ENCODE measurements around the gene TPSG1. TPM values are rescaled to one million over a fixed set of nuclear protein-coding genes. Genes with fewer than 3 reads are reported as not detected.
"Not testable (repeated sequence)": the region's sequence is repeated elsewhere in the genome, so short reads cannot be mapped to it uniquely, and the experiment has no call there.

The TPSG1 gene
- total RNA-seq, 1 experiment from 2014 or later, result not detected

- H2BK20ac ChIP-seq (ENCODE audit: low read depth, low read length, poor library complexity, severe bottlenecking); H3K27ac Mint-ChIP-seq; H3K14ac ChIP-seq (ENCODE audit: insufficient read depth, low read length); H4K91ac ChIP-seq (ENCODE audit: insufficient read length, low read depth, low read length); H3K4me1 ChIP-seq (ENCODE audit: insufficient read depth, low read length); H3K9ac ChIP-seq (ENCODE audit: extremely low read depth, insufficient read length, low read length); H3K27ac ChIP-seq (ENCODE audit: insufficient read length, low read depth, low read length); H4K5ac ChIP-seq (ENCODE audit: insufficient read length, low read depth, low read length); H3K36me3 Mint-ChIP-seq (ENCODE audit: insufficient read depth in 1 of 3, low read depth in 3 of 3); H2BK15ac ChIP-seq (ENCODE audit: low read depth, low read length); H2AK5ac ChIP-seq (ENCODE audit: insufficient read length, low read length); H3K4me3 Mint-ChIP-seq; H3K23ac ChIP-seq (ENCODE audit: insufficient read length, low read depth, low read length); H3K18ac ChIP-seq (ENCODE audit: insufficient read length, low read depth, low read length); H2BK12ac ChIP-seq (ENCODE audit: insufficient read length, low read depth, low read length); H4K20me1 ChIP-seq (ENCODE audit: control insufficient read depth, insufficient read depth, insufficient read length); H3K79me2 ChIP-seq (ENCODE audit: insufficient read depth, low read length); H3K4me2 ChIP-seq (ENCODE audit: insufficient read depth, insufficient read length, low read length); H3T11ph ChIP-seq (ENCODE audit: low read length); H3K4me1 Mint-ChIP-seq; H2AFZ ChIP-seq (ENCODE audit: low read length); H3K9me3 Mint-ChIP-seq; H2BK5ac ChIP-seq (ENCODE audit: insufficient read length, low read length); H3K27me3 ChIP-seq (ENCODE audit: insufficient read depth, low read length); H3K23me2 ChIP-seq (ENCODE audit: insufficient read length, low read depth, low read length, poor library complexity, severe bottlenecking); H4K8ac ChIP-seq (replicated peaks; ENCODE audit: insufficient read length, low read depth, low read length); H3K56ac ChIP-seq (ENCODE audit: insufficient read length, low read depth, low read length); H2BK120ac ChIP-seq (ENCODE audit: low read depth, low read length, poor library complexity, severe bottlenecking); H3K9me3 ChIP-seq (ENCODE audit: control insufficient read depth, low read depth, low read length); H3K79me1 ChIP-seq (ENCODE audit: insufficient read depth, low read depth, low read length, poor library complexity, severe bottlenecking); H3K4ac ChIP-seq (ENCODE audit: low read depth, low read length); DNase-seq: not testable (repeated sequence)
- WGBS (ENCODE audit: extremely low coverage, insufficient read length, low lambda C conversion rate), result no CpG with 5 or more reads among the region's 13 CpGs
- peaks cover 18% of the 10 kb centered on the region for H3K27me3 Mint-ChIP-seq (ENCODE audit: low read depth)
Measured at GRCh38 chr16:1229476-1229875, 4.4 kb upstream of the TPSG1 start.

DNA sequence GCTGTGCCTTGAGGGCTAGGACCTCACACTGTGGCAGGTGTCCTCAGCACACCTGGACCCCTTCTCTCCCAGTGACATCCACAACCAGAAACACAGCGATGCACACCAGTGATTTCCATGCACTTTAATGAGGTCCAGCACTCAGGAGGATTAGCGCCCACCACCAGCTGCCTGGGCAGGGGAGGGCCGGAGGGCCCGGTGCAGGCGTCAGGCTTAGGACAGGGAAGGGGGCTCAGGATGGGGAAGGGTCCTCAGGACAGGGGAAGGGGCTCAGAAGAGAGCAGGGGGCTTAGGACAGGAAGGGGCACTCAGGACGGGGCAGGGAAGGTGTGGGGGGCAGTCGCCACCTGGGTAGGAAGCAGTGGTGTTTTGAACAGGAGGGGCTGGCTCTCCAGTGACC is 3.2 kb upstream of the TPSG1 start:
- not testable (repeated sequence) for H4K5ac ChIP-seq (ENCODE audit: insufficient read length, low read depth, low read length); H2BK12ac ChIP-seq (ENCODE audit: insufficient read length, low read depth, low read length); H3K9me3 Mint-ChIP-seq; H3K9ac ChIP-seq (ENCODE audit: extremely low read depth, insufficient read length, low read length); H2BK5ac ChIP-seq (ENCODE audit: insufficient read length, low read length); H2BK120ac ChIP-seq (ENCODE audit: low read depth, low read length, poor library complexity, severe bottlenecking); H3K36me3 Mint-ChIP-seq (ENCODE audit: insufficient read depth in 1 of 3, low read depth in 3 of 3); H3K4me1 ChIP-seq (ENCODE audit: insufficient read depth, low read length); H2BK20ac ChIP-seq (ENCODE audit: low read depth, low read length, poor library complexity, severe bottlenecking); H4K8ac ChIP-seq (replicated peaks; ENCODE audit: insufficient read length, low read depth, low read length); H3K9me3 ChIP-seq (ENCODE audit: control insufficient read depth, low read depth, low read length); H3K4me3 Mint-ChIP-seq; H3K4ac ChIP-seq (ENCODE audit: low read depth, low read length); H3T11ph ChIP-seq (ENCODE audit: low read length); H3K23ac ChIP-seq (ENCODE audit: insufficient read length, low read depth, low read length); H3K4me2 ChIP-seq (ENCODE audit: insufficient read depth, insufficient read length, low read length); H3K4me1 Mint-ChIP-seq; H3K27me3 ChIP-seq (ENCODE audit: insufficient read depth, low read length); H4K91ac ChIP-seq (ENCODE audit: insufficient read length, low read depth, low read length); H2AFZ ChIP-seq (ENCODE audit: low read length); H4K20me1 ChIP-seq (ENCODE audit: control insufficient read depth, insufficient read depth, insufficient read length); H3K23me2 ChIP-seq (ENCODE audit: insufficient read length, low read depth, low read length, poor library complexity, severe bottlenecking); H3K27ac ChIP-seq (ENCODE audit: insufficient read length, low read depth, low read length); H2BK15ac ChIP-seq (ENCODE audit: low read depth, low read length); H3K14ac ChIP-seq (ENCODE audit: insufficient read depth, low read length); H3K79me2 ChIP-seq (ENCODE audit: insufficient read depth, low read length); H3K18ac ChIP-seq (ENCODE audit: insufficient read length, low read depth, low read length); H3K27ac Mint-ChIP-seq; H3K79me1 ChIP-seq (ENCODE audit: insufficient read depth, low read depth, low read length, poor library complexity, severe bottlenecking); DNase-seq; H2AK5ac ChIP-seq (ENCODE audit: insufficient read length, low read length); H3K56ac ChIP-seq (ENCODE audit: insufficient read length, low read depth, low read length)
- WGBS (ENCODE audit: extremely low coverage, insufficient read length, low lambda C conversion rate), result no CpG with 5 or more reads among the region's 7 CpGs
- H3K27me3 Mint-ChIP-seq (ENCODE audit: low read depth), result peaks cover 17% of the 10 kb centered on the region

Measured in H9 (cell line).